ENCODE data around the gene TASP1. TPM values are rescaled to one million over a fixed set of nuclear protein-coding genes. Genes with fewer than 3 reads are reported as not detected.

The TASP1 gene
- total RNA-seq, 2 donors from 2014 or later, result 5.2 to 7.2 TPM

DNA sequence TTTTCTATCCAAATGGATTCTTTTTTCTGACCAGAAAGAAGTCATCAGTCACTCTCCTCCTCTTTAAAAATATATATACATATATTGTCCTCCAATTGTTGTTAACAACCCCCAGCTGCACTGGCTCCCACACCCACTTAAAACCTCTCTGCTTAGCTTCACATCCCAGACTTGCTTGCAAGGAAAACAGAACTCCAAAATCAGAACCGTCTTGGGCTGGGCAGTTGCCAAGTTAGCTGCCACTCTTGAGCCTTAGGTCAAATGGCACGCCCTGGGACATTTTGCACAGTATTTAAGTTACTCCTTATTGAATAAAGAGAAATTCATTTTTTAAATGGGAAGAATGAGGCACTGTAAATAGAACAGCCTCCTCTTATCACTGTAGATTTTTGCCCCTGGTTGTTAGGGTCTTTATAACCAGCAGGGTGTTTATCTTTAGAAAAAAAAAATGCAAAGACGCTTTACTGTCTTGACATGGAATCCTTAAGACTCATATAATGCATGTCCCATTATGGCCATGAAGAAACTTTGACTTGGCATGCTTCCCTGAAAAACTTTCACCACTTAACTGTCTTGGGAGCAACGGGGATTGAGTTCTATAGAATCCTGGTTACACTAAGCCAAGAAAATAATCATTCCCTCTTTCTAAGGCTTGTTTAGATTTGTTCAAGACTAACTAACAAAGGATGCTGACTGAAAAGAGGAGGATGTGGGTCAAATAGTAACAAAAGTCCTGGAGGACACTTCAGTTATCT is 213.2 kb downstream of the TASP1 start:
- no peaks in the 10 kb centered on the region for H3K4me1 ChIP-seq
- DNase-seq (ENCODE audit: low spot score), result no peak
- TF ChIP-seq, protein P1, sequence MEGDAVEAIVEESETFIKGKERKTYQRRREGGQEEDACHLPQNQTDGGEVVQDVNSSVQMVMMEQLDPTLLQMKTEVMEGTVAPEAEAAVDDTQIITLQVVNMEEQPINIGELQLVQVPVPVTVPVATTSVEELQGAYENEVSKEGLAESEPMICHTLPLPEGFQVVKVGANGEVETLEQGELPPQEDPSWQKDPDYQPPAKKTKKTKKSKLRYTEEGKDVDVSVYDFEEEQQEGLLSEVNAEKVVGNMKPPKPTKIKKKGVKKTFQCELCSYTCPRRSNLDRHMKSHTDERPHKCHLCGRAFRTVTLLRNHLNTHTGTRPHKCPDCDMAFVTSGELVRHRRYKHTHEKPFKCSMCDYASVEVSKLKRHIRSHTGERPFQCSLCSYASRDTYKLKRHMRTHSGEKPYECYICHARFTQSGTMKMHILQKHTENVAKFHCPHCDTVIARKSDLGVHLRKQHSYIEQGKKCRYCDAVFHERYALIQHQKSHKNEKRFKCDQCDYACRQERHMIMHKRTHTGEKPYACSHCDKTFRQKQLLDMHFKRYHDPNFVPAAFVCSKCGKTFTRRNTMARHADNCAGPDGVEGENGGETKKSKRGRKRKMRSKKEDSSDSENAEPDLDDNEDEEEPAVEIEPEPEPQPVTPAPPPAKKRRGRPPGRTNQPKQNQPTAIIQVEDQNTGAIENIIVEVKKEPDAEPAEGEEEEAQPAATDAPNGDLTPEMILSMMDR (IDR thresholded peaks at IDR 0.05), result no peak

DNA sequence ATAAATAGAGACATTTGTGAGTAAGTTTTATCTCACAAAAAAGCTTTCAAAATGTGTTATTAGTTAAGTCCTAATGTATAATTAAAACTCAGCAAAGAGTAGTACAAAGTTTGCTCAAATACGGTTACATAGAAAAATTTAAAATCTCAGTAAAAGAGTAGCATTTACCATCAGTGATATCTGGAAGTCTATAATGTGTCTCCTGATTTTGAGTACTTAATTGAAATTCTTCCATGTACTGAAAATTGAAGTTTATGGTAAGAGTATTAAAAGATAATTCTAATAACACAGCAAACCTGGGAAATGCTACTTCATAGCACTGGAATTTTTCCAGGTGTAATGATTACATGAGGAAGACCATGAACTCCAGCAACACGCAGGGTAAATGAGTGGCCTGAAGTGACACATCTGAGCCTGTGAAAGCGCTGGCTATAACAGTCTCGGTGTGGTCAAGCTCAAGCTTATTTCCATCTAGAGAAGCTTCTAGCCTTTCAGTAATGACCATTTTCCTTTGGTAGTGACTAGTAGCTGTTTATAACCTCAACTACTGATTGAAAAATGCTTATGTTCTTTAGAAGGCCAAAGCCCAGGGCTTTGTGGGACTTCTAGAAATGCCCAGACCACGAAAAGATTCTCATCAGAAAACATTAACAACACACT is 214.4 kb downstream of the TASP1 start:
- no peak overlapping the region for H3K4me3 ChIP-seq
- H3K36me3 ChIP-seq, result no peaks in the 10 kb centered on the region
- H3K4me1 ChIP-seq, result no peaks in the 10 kb centered on the region
- H3K9me3 ChIP-seq, result no peaks in the 10 kb centered on the region
- DNase-seq (ENCODE audit: low spot score), result no peak
- H3K27ac ChIP-seq, result no peak overlapping the region
- no peaks in the 10 kb centered on the region for H3K27me3 ChIP-seq
- TF ChIP-seq, protein P1 (IDR thresholded peaks at IDR 0.05), result no peak

More for the DNA sequence above, 213.2 kb downstream of the TASP1 start:
- Histone ChIP-seq H3K27ac (no peak overlapping the region), H3K4me3 (no peak overlapping the region), H3K36me3 (no peaks in the 10 kb centered on the region), H3K27me3 (no peaks in the 10 kb centered on the region), H3K9me3 (no peaks in the 10 kb centered on the region)

DNA sequence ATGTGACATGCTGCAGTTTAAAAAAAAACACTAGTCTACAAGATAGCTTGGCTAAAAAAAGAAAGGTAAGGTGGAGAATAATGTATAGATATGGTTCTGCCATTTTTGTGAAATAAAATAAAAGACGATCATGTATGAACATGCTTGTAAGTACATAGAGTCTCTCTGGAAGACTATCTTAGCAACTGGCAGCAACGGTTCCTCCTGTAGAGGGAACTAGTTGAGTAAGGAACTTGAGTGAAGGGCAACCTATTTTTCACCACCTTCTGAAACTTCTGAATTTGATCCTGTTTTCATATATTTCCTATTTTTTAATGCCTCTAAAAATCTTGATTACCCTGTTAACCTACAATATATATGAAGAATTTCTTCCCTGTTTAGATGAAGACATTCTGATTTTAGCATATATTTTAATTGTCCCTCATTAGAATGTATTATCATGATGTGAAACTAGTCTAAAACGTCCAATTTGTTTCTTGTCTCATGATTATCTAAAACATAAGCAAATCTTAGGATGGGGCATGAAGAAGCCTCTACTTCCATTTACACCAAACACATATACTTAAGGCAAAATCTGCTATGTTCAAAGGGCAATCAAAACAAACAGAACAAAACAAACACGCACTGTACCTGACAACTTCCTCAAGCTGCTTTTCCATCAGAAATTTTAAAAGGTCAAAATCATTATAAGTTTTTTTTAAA is 215.1 kb downstream of the TASP1 start:
- H3K27me3 ChIP-seq, result no peaks in the 10 kb centered on the region
- H3K4me1 ChIP-seq, result no peaks in the 10 kb centered on the region
- TF ChIP-seq, protein P1 (IDR thresholded peaks at IDR 0.05), result no peak
- H3K36me3 ChIP-seq, result no peaks in the 10 kb centered on the region
- no peaks in the 10 kb centered on the region for H3K9me3 ChIP-seq
- H3K4me3 ChIP-seq, result no peak overlapping the region
- no peak for DNase-seq (ENCODE audit: low spot score)
- no peak overlapping the region for H3K27ac ChIP-seq

DNA sequence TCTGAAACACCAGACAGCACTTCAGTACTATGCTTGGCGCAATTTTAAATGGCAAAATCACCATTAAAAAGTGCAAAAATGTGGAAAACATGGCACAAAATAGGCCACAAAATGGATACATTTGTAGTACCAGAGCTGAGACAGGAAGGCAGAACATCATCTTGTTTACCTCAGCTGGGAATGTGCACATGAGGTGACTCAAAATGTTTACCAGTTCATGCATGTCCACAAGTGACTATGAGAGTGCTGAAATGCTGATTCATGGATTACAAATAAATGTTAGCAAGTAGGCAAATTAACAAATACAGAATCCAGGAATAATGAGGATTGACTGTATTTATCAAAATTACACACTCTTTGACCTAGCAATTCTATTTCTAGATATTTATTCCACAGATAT is 216.1 kb downstream of the TASP1 start:
- Histone ChIP-seq H3K27me3 (no peaks in the 10 kb centered on the region), H3K9me3 (no peaks in the 10 kb centered on the region), H3K4me1 (no peaks in the 10 kb centered on the region), H3K27ac (no peak overlapping the region), H3K4me3 (no peak overlapping the region), H3K36me3 (no peaks in the 10 kb centered on the region)
- no peak for DNase-seq (ENCODE audit: low spot score)
- TF ChIP-seq, protein P1 (IDR thresholded peaks at IDR 0.05), result no peak

DNA sequence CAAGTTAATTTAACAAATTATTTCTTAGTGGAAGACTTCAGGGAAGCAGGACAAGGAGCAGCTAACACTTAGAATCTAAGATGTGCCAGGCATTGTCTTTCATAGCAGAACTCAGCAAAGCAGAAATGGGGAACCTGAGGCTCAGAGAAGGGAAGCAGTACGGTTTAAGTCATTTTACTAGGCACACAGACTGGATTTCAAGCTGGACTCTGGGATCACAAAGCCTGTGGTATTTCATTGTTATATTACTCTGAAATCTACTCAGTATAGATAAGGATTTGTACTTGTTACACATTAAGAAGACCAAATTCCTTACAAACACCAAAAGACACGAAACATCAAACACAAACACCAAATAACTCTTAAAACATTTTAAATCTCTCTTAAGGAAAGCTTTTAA is 218.1 kb downstream of the TASP1 start:
- no peak overlapping the region for H3K27ac ChIP-seq
- no peaks in the 10 kb centered on the region for H3K27me3 ChIP-seq
- peaks cover 7% of the 10 kb centered on the region for H3K36me3 ChIP-seq
- H3K9me3 ChIP-seq, result no peaks in the 10 kb centered on the region
- no peak for DNase-seq (ENCODE audit: low spot score)
- no peaks in the 10 kb centered on the region for H3K4me1 ChIP-seq
- TF ChIP-seq, protein P1 (IDR thresholded peaks at IDR 0.05), result no peak
- no peak overlapping the region for H3K4me3 ChIP-seq
